LNCaP clone FGC (cell line): ENCODE measurements around the gene ZNF497.

Experiments used
- DNase-seq: peaks from one replicate; pipeline ENCODE4 v3.0.0-alpha.2; 2011; ENCODE audit warnings: low read depth
- H3K4me3 ChIP-seq: 2 replicates; pipeline ENCODE4 v1.5.1; 2011; ENCODE audit warnings: mild to moderate bottlenecking, low read depth, low read length, control low read depth
- TF ChIP-seq, protein P1 (sequence below): IDR thresholded peaks from 2 replicates; pipeline ENCODE4 v1.5.1; 2012; ENCODE audit warnings: mild to moderate bottlenecking; ENCODE audit not compliant: control insufficient read depth, insufficient read depth; ENCODE audit errors: extremely low read depth

Gene ZNF497

DNA sequence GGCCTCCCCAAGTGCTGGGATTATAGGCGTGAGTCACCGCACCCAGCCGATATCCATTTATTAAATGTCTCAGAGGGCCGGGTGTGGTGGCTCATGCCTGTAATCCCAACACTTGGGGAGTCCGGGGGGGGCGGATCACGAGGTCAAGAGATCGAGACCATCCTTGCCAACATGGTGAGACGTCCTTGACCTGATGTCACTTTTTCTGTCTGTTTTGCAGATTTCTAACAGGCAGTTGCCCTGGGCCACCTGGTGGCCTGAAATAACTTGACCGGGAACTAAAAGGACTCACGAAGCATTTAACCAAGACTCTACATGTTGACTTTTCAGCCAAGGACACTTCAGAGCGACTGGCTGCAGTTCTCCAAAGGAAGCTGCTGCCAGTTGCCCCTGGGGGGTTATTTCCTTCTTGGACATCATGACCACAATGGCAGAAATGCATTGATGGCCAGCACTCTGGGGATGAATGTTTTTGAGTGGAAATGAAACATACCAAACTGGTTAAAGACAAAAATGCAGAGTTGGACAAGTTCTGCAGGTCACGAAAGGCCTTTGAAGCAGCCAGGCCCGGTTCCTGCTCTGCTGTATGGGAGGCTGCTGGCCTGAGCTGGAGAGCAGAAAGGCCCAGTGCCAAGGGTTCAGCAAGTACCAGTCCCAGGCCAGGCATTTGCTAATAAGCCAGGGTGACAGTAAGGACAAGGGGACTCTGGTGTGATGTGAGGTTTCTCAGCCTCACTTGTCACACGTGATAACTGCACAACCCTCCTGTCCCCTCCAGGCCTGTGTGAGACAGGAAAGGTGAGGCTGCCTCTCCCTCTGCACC lies 10.0 kb upstream of the ZNF497 start:
- H3K4me3 ChIP-seq: no peak overlapping the region
- TF ChIP-seq, protein P1, sequence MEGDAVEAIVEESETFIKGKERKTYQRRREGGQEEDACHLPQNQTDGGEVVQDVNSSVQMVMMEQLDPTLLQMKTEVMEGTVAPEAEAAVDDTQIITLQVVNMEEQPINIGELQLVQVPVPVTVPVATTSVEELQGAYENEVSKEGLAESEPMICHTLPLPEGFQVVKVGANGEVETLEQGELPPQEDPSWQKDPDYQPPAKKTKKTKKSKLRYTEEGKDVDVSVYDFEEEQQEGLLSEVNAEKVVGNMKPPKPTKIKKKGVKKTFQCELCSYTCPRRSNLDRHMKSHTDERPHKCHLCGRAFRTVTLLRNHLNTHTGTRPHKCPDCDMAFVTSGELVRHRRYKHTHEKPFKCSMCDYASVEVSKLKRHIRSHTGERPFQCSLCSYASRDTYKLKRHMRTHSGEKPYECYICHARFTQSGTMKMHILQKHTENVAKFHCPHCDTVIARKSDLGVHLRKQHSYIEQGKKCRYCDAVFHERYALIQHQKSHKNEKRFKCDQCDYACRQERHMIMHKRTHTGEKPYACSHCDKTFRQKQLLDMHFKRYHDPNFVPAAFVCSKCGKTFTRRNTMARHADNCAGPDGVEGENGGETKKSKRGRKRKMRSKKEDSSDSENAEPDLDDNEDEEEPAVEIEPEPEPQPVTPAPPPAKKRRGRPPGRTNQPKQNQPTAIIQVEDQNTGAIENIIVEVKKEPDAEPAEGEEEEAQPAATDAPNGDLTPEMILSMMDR: peak; percentile 22; the same call in 1 of the 2 replicates
- no peak for DNase-seq

DNA sequence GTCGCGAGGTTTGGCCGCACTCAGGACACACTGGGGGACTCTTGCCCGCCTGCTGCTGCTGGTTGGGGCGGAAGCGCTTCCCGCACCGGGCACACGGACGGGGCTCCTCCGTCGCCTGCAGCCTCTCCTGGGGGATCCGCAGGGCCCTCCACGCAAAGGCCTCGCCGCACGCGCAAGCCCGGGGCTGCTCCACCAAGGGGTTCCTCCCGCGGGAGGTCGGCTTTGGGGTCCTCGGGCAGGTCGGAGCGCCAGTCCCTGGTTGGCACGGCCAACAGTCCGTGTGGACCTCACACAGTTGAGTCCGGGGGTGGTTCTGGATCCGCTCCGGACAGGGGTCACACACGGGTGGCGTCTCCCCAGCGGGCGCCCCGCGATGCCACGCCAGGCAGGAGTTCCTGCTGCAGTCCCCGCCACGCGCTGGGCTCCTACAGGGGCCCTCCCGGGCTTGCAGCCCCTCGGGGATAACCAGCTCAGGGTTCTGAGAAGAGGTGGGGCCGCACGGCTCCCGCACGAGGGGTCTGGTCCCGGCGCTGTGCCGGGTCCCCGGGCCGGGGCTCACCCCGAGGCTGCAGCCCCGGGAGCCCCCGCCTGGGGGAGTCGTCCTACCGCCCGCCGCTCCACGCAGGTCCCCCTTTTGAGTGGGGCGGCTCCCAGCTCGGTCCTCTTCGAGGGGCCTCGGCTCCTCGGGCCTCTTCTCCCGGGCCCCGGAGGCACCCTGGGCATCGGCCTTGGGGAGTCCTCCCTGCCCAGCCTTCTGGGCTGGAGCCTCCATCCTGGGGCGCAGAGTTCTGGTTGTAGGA lies 6.2 kb upstream of the ZNF497 start:
- TF ChIP-seq, protein P1: no peak
- no peak overlapping the region for H3K4me3 ChIP-seq
- DNase-seq: no peak

DNA sequence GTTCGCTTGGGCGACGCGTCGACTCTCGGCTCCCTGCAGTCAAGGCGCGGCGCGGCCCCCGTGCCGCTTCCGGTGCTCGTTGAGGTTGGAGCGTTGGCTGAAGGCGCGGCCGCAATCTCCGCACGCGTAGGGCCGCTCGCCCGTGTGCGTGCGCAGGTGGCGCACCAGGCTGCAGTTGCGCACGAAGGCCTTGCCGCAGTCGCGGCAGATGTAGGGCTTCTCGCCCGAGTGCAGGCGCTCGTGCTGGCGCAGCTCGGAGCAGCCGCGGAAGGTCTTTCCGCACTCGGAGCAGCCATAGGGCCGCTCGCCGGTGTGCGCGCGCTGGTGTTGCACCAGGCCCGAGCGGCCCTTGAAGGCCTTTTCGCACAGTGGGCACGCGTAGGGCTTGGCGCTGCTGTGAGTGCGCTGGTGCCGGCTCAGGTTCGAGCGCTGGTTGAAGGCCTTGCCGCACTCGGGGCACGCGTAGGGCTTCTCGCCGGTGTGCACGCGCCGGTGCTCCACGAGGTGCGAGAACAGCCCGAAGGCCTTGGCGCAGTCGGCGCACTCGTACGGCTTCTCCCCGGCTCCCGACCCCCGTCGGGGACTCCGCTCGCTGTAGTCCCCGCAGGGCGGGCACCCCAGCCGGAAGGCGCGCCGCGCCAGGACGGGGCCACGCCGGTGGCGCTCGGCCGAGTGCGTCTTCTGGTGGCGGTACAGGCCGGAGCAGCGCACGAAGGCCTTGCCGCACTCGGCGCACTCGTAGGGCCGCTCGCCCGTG lies 5.3 kb upstream of the ZNF497 start:
- no peak overlapping the region for H3K4me3 ChIP-seq
- TF ChIP-seq, protein P1: no peak
- no peak for DNase-seq

DNA sequence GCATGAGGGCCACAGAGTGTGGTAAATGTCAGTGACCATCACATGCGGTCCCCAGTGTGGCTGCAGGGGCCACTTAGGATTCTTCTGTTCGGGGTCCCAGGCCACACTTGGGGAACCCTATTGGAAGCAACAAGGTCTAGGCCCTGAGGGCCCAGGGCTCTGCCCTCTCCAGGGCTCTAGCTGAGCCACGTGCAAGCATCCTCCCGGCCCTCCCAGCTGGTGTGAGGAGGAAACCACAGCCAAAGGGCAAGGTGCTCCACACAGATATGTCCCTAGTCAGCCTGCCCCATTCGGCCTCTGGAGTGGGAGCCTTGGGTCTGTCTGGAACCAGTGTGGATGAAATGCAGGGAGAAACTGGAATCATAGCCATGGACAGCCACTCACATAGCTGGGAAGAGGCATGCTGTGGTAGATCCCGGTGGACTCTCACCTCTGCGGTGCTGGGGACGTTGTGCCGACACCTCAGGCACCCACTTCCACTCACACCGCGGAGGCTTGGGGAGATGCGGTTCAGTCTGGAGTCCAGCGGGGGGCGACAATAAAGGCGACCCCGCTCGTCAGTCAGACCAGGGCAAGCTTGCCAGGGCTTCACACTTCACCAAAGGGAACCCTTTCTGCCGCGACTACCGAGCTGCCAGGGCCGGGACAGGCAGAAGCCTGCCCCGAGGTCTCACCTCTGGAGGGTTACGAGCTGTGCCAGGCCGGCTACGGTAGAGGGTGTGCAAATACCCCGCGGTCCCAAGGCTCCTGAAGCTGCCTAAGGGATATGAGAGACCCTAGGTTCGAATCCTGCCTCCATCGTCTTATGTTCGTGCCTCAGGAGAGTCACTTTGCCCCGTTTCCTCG lies 4.3 kb upstream of the ZNF497 start:
- DNase-seq: no peak
- no peak overlapping the region for H3K4me3 ChIP-seq
- TF ChIP-seq, protein P1: no peak

DNA sequence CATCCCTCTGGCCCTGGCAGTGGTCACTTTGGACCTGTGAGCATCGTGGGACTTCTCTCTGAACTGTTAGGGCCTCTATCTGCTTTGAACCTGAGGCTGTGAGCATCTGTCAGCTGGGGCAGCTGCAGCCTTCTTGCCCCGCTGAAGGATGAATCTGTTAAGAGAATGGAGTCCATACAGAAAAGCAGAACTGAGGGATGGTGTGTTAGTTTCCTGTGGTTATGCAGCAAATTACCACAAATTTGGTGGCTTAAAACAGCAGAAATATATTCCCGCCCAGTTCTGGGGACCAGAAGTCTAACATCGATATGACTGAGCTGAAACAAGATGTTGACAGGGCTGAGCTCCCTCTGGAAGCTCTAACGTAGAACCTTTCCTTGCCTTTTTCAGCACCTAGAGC lies 1.6 kb upstream of the ZNF497 start:
- DNase-seq: no peak
- TF ChIP-seq, protein P1: no peak
- H3K4me3 ChIP-seq: no peak overlapping the region

DNA sequence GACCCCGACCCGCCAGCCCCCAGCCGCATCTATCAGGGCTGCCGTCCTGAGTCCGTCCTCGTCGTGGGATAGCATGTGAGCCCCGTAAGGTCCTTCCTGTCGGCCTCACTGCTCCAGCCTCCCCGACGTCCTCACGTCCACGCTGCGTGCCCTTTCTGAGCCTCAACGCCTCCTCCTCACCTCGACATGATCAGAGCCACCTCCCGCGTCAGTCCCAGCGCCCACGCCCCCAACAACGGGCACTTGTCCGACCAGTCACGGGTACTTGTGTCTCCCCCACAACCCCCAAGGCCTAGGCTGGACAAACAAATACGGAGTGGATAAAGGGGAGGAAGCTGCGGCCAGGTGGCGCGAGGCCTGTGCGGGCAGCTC lies 665 bp downstream of the ZNF497 start:
- TF ChIP-seq, protein P1: no peak
- H3K4me3 ChIP-seq: peak overlapping the region; percentile 71
- no peak for DNase-seq
